Kidney capillary endothelial cell (primary cell): ENCODE results near the gene CCDC188.

ENCODE experiments used
- DNase-seq: peaks from one replicate; pipeline ENCODE4 v3.0.0-alpha.2; 2018; ENCODE audit warnings: low spot score

The CCDC188 gene

GRCh38 chr22:20150381-20151275 is at the start of gene CCDC188:
TSS of gene CCDC188 (minus strand) at chr22:20151055. CDS start at chr22:20150986, 69 bp downstream.
- no peak for DNase-seq

- no peak for DNase-seq
Measured at GRCh38 chr22:20199906-20200305, 49.1 kb upstream of the CCDC188 start.

GRCh38 chr22:20199413-20199842 is 48.6 kb upstream of the CCDC188 start:
- no peak for DNase-seq

GRCh38 chr22:20198557-20199319 is 47.9 kb upstream of the CCDC188 start:
- DNase-seq = no peak

GRCh38 chr22:20197407-20198030 is 46.7 kb upstream of the CCDC188 start:
- DNase-seq = no peak

GRCh38 chr22:20196094-20196842 is 45.4 kb upstream of the CCDC188 start:
- no peak for DNase-seq

- no peak for DNase-seq
Measured at GRCh38 chr22:20194681-20195593, 44.1 kb upstream of the CCDC188 start.

GRCh38 chr22:20193761-20194494 is 43.1 kb upstream of the CCDC188 start:
- no peak for DNase-seq

GRCh38 chr22:20192972-20193760 is 42.3 kb upstream of the CCDC188 start:
- DNase-seq = no peak

- DNase-seq = no peak
Measured at GRCh38 chr22:20192293-20192971, 41.6 kb upstream of the CCDC188 start.

- DNase-seq = no peak
Measured at GRCh38 chr22:20191803-20192202, 40.9 kb upstream of the CCDC188 start.

GRCh38 chr22:20191000-20191515 is 40.2 kb upstream of the CCDC188 start:
- no peak for DNase-seq

GRCh38 chr22:20188567-20188877 is 37.7 kb upstream of the CCDC188 start:
- no peak for DNase-seq

GRCh38 chr22:20187777-20188566 is 37.1 kb upstream of the CCDC188 start:
- DNase-seq = no peak

GRCh38 chr22:20186871-20187546 is 36.2 kb upstream of the CCDC188 start:
- no peak for DNase-seq

- no peak for DNase-seq
Measured at GRCh38 chr22:20186183-20186870, 35.5 kb upstream of the CCDC188 start.

- DNase-seq = no peak
Measured at GRCh38 chr22:20185750-20186149, 34.9 kb upstream of the CCDC188 start.
